ENCODE data around the gene NIPAL4. TPM values are rescaled to one million over a fixed set of nuclear protein-coding genes. Genes with fewer than 3 reads are reported as not detected.

The NIPAL4 gene
- total RNA-seq, 1 donor: 0.36 TPM

DNA sequence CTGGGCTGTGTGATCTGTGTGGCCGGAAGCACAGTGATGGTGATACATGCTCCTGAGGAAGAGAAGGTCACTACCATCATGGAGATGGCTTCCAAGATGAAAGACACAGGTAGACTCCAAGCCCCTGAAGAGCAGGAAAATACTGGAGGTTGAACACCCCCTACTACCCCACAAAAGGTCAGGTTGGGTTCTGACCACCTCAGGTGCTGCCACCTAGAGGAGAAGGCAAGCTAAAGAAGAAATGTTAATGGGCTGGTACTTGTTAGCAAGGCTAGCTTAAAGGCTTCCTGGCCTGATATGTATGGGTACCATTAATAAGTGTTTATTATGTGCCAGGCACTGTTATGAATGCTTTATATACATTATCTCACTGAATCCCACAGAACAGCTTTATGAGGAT, 11.7 kb downstream of the NIPAL4 start:
- H3K79me2 ChIP-seq (ENCODE audit: insufficient read depth, low read length): no peaks in the 10 kb centered on the region
- no peaks in the 10 kb centered on the region for H4K20me1 ChIP-seq (ENCODE audit: insufficient read depth, low read length)
- TF ChIP-seq, protein P1, sequence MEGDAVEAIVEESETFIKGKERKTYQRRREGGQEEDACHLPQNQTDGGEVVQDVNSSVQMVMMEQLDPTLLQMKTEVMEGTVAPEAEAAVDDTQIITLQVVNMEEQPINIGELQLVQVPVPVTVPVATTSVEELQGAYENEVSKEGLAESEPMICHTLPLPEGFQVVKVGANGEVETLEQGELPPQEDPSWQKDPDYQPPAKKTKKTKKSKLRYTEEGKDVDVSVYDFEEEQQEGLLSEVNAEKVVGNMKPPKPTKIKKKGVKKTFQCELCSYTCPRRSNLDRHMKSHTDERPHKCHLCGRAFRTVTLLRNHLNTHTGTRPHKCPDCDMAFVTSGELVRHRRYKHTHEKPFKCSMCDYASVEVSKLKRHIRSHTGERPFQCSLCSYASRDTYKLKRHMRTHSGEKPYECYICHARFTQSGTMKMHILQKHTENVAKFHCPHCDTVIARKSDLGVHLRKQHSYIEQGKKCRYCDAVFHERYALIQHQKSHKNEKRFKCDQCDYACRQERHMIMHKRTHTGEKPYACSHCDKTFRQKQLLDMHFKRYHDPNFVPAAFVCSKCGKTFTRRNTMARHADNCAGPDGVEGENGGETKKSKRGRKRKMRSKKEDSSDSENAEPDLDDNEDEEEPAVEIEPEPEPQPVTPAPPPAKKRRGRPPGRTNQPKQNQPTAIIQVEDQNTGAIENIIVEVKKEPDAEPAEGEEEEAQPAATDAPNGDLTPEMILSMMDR (IDR thresholded peaks at IDR 0.05; ENCODE audit: extremely low read depth, low read depth, low read length): peak; percentile 74
- no peaks in the 10 kb centered on the region for H3K27me3 ChIP-seq (ENCODE audit: insufficient read depth, low read length)
- peaks cover 14% of the 10 kb centered on the region for H3K4me1 ChIP-seq (ENCODE audit: insufficient read depth, low read length)
- no peaks in the 10 kb centered on the region for H3K9me3 ChIP-seq (ENCODE audit: low read depth, low read length)
- no peak for DNase-seq (ENCODE audit: insufficient read length, low spot score, missing footprints)
- H3K36me3 ChIP-seq (ENCODE audit: insufficient read depth, low read length): no peaks in the 10 kb centered on the region
- H2AFZ ChIP-seq (ENCODE audit: low read length): no peak overlapping the region
- H3K4me3 ChIP-seq (ENCODE audit: insufficient read depth, low read length): no peak overlapping the region
- H3K4me2 ChIP-seq (ENCODE audit: insufficient read depth, low read length): no peak overlapping the region
- H3K27ac ChIP-seq (ENCODE audit: low read depth, low read length): no peak overlapping the region

- Histone ChIP-seq H3K4me3 (ENCODE audit: insufficient read depth, low read length) (no peak overlapping the region), H3K79me2 (ENCODE audit: insufficient read depth, low read length) (no peaks in the 10 kb centered on the region), H2AFZ (ENCODE audit: low read length) (peak overlapping the region; percentile 49), H3K9me3 (ENCODE audit: low read depth, low read length) (no peaks in the 10 kb centered on the region), H3K27me3 (ENCODE audit: insufficient read depth, low read length) (no peaks in the 10 kb centered on the region), H3K36me3 (ENCODE audit: insufficient read depth, low read length) (peaks cover 1% of the 10 kb centered on the region), H3K4me1 (ENCODE audit: insufficient read depth, low read length) (peaks cover 14% of the 10 kb centered on the region), H4K20me1 (ENCODE audit: insufficient read depth, low read length) (no peaks in the 10 kb centered on the region), H3K4me2 (ENCODE audit: insufficient read depth, low read length) (peak overlapping the region; percentile 21), H3K27ac (ENCODE audit: low read depth, low read length) (peak overlapping the region; percentile 42)
- DNase-seq (ENCODE audit: insufficient read length, low spot score, missing footprints): peak; percentile 84
- TF ChIP-seq, protein P1 (IDR thresholded peaks at IDR 0.05; ENCODE audit: extremely low read depth, low read depth, low read length): peak; percentile 37
Observed at GRCh38 chr5:157473383-157474320, 13.6 kb downstream of the NIPAL4 start.

DNA sequence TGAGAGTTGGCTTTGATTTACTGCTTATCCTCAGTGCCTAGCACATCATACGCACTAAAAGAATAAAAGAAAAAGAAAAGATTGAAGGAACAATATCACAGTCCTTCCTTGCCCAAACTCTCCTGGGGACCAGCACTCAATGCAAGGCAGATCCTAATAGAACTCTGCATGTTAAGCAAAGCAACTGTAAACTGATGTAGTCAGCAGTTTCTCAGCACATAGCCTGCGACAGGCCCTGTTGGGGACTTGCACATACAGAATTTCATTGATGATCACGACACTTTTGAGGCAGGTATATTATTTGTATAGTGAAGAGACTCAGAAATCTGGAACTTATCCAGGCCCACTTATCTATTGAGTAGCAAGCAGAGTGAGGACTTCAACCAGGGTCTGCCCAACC, 15.4 kb downstream of the NIPAL4 start:
- H3K27me3 ChIP-seq (ENCODE audit: insufficient read depth, low read length): no peaks in the 10 kb centered on the region
- no peak for DNase-seq (ENCODE audit: insufficient read length, low spot score, missing footprints)
- no peaks in the 10 kb centered on the region for H3K79me2 ChIP-seq (ENCODE audit: insufficient read depth, low read length)
- H3K4me2 ChIP-seq (ENCODE audit: insufficient read depth, low read length): no peak overlapping the region
- H3K27ac ChIP-seq (ENCODE audit: low read depth, low read length): no peak overlapping the region
- H3K4me1 ChIP-seq (ENCODE audit: insufficient read depth, low read length): peaks cover 14% of the 10 kb centered on the region
- no peaks in the 10 kb centered on the region for H4K20me1 ChIP-seq (ENCODE audit: insufficient read depth, low read length)
- H3K36me3 ChIP-seq (ENCODE audit: insufficient read depth, low read length): peaks cover 16% of the 10 kb centered on the region
- no peak overlapping the region for H3K4me3 ChIP-seq (ENCODE audit: insufficient read depth, low read length)
- H3K9me3 ChIP-seq (ENCODE audit: low read depth, low read length): no peaks in the 10 kb centered on the region
- TF ChIP-seq, protein P1 (IDR thresholded peaks at IDR 0.05; ENCODE audit: extremely low read depth, low read depth, low read length): no peak
- no peak overlapping the region for H2AFZ ChIP-seq (ENCODE audit: low read length)

DNA sequence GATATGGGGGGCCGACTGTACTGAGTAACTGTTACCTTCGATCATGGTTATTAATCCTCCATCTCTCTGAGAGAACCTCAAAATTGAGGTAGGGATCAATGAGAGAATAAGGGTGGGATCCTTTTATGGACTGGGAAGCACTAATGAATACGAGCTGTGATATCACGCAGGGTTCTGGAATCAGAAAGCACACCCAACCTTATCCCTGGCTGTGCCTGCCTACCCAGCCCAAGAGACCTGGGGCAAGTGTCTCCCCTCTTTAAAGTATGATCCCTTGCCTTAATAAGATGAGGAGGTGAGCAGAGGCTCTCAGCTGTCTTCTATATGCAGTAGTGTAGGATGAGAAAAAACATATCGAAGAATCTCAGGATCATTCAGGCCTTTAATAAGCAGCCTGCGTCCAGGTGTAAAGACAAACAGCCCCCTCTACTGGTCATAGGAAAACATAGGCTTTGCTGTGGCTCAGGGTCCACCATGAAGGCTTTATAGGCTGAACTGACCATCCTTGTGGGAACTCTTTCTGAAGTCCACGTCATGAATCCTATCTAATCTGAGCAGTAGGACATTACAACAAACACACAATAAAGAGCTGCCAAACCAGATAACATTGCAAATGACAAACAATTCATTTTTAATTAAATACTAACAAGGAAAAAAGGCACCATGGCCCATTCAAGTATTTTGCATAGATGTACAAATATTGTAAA, 16.8 kb downstream of the NIPAL4 start:
- no peaks in the 10 kb centered on the region for H3K9me3 ChIP-seq (ENCODE audit: low read depth, low read length)
- no peak overlapping the region for H3K4me2 ChIP-seq (ENCODE audit: insufficient read depth, low read length)
- DNase-seq (ENCODE audit: insufficient read length, low spot score, missing footprints): no peak
- H2AFZ ChIP-seq (ENCODE audit: low read length): no peak overlapping the region
- no peaks in the 10 kb centered on the region for H3K27me3 ChIP-seq (ENCODE audit: insufficient read depth, low read length)
- TF ChIP-seq, protein P1 (IDR thresholded peaks at IDR 0.05; ENCODE audit: extremely low read depth, low read depth, low read length): peak; percentile 85
- no peaks in the 10 kb centered on the region for H4K20me1 ChIP-seq (ENCODE audit: insufficient read depth, low read length)
- peaks cover 25% of the 10 kb centered on the region for H3K36me3 ChIP-seq (ENCODE audit: insufficient read depth, low read length)
- no peak overlapping the region for H3K27ac ChIP-seq (ENCODE audit: low read depth, low read length)
- no peaks in the 10 kb centered on the region for H3K79me2 ChIP-seq (ENCODE audit: insufficient read depth, low read length)
- peaks cover 14% of the 10 kb centered on the region for H3K4me1 ChIP-seq (ENCODE audit: insufficient read depth, low read length)
- no peak overlapping the region for H3K4me3 ChIP-seq (ENCODE audit: insufficient read depth, low read length)
